ENCODE data around the gene KRTAP12-1. TPM values are rescaled to one million over a fixed set of nuclear protein-coding genes. Genes with fewer than 3 reads are reported as not detected.
"Not testable (repeated sequence)": the region's sequence is repeated elsewhere in the genome, so short reads cannot be mapped to it uniquely, and the experiment has no call there.

KRTAP12-1 gene
- total RNA-seq, 1 experiment from 2014 or later = not detected

DNA sequence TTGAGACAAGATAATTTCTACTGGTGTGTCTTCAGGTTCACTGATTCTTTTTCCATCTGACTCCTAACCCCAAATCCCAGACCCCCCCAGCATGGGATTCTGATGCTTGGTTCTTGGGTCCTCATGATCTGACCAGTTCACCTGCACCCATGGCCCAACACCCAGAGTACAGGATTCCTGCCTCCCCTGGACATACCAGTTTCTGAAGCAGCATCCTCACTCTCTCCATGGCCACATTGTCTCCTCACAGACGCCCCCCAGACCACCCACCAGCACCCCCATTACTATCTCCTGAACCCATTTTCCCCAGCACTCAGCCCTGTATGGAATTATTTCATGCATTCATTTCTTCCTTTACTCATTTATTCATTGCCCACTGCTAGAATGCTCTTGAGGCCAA lies 25.1 kb downstream of the KRTAP12-1 start:
- in situ Hi-C loops (cut with HindIII; ENCODE audit: low pct_unique_long_range_greater_than_20kb, low sequenced_read_pairs) = no loop called here
- DNase-seq (ENCODE audit: low read depth, low spot score) = no peak

DNA sequence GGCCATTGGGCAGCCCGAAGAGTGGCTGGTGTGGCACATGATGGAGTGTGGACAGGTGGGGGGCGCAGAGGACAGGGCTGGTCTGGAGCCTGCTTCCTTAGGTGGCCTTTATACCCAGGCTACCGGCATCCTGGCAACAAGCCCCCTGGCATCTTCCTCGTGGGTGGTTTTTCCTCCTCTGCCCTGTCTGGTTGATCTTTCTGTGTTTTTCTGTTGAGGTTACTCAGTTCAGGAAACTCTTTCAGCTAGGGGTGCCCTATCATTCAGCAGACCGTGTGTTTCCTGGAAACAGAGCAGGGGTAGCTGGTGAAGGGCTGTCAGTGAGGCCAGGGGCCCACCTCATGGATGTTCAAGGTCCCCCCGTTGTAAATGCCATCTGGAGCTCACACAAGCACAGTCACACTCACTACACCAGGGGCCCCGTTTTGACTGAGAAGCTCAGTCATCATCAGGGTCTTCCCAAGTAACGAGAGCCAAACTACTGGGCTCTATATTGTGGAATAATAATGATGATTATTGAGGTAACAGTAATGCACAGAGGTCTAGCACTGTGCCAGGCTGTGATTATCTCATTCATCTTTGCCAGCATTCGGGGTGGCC lies 27.3 kb downstream of the KRTAP12-1 start, which contains the start of gene KRTAP12-4:
KRTAP12-4 (minus strand) TSS at position 84 of the 600 bp plus-strand sequence; CDS start at position 39, 45 bp downstream.
- DNase-seq (ENCODE audit: low read depth, low spot score) = no peak
- in situ Hi-C loops (cut with HindIII; ENCODE audit: low pct_unique_long_range_greater_than_20kb, low sequenced_read_pairs) = no loop called here

DNA sequence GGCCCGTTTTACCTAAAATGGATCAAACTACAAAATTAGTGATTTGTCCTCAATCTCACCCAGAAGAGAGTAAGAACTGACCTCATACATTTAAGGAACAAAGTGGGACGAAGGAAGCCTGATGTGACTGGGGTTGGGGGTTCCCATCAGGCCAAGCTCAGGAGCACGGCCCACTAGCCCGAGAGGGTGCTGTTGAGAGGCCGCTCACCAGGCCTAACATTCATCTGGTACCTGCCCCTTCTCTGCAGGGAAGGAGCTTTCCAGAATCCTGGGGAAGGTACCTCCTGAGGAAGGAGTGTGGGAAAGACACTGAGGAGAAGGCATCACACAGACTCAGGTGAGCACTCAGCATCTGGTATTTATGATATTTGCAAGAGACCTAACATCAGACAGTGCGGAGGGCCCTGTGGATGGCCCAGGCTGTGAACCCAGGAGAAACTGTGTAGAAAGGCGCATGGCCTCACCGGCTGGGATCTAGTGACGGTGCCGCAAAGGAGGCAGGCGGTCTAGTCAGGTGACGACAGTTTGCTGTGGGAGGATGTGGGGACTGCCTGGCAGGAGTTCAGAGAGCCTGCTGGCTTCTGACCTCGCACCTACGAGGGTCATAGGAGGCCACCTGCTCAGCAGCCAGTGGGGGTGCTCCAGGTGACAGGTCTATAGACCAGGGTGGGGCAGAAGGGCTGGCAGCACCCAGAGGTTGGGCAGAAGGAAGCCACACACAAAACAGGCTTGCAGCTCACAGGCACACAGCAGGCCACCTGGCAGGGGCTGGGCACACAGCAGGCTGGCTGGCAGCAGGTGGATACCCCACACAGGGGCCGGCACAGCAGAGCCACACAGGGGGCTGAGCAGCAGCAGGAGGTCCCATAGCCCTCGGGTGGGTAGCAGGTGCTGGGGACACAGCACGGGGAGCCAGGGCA lies 28.0 kb downstream of the KRTAP12-1 start:
- in situ Hi-C loops (cut with HindIII; ENCODE audit: low pct_unique_long_range_greater_than_20kb, low sequenced_read_pairs) = no loop called here
- no peak for DNase-seq (ENCODE audit: low read depth, low spot score)

DNA sequence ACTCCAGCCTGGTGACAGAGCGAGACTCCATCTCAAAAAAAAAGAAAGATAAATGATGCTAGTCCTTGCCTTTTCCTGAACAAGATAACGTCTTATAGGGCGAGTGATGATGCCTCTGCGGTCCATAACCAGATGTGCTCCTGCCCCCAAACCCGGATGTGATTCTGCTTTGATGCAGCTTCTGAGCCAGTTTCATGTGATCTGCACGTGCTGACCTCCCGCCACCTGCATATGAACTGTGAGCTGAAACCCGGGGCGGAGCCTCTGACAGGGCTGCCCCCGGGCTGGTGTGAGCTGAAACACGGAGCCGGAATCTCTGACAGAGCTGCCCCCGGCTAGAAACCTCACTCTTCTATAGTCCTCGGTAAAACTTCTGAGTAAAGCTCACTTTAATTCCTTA lies 28.8 kb downstream of the KRTAP12-1 start:
- peak; percentile 34 for DNase-seq (ENCODE audit: low read depth, low spot score)
- in situ Hi-C loops (cut with HindIII; ENCODE audit: low pct_unique_long_range_greater_than_20kb, low sequenced_read_pairs) = no loop called here

DNA sequence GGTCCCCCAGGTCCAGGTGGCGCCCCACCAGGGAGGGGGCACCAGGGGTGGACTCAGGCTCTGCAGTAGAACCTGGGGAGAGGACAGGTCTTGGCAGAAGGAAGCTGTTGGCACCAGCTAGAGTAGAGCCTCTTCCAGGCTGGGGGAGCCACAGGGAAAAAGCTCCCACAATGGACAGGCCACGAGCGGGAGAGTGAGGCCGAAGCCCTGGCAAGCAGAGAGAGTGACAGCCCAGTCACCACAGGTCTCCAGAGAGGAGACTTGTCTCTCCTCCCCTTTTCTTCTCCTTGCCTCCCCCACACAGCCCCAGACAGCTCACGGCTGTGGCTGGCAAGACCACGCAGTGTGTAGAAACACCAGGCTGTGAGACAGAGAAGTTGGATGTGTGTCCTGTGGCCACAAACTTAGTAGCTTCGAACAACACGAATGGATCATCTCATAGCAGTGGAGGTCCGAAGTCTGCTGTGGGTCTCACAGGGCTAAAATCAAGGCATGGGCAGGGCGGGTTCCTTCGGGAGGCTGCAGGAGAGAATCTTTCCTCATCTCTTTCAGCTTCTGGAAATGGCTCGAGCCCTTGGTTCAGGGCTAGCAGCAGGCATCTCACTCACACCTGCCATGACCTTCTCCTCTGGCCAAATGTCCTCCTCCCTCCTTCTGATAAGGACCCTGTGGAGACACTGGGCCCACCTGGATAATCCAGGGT lies 30.8 kb downstream of the KRTAP12-1 start:
- DNase-seq (ENCODE audit: low read depth, low spot score) = no peak
- in situ Hi-C loops (cut with HindIII; ENCODE audit: low pct_unique_long_range_greater_than_20kb, low sequenced_read_pairs) = no loop called here

DNA sequence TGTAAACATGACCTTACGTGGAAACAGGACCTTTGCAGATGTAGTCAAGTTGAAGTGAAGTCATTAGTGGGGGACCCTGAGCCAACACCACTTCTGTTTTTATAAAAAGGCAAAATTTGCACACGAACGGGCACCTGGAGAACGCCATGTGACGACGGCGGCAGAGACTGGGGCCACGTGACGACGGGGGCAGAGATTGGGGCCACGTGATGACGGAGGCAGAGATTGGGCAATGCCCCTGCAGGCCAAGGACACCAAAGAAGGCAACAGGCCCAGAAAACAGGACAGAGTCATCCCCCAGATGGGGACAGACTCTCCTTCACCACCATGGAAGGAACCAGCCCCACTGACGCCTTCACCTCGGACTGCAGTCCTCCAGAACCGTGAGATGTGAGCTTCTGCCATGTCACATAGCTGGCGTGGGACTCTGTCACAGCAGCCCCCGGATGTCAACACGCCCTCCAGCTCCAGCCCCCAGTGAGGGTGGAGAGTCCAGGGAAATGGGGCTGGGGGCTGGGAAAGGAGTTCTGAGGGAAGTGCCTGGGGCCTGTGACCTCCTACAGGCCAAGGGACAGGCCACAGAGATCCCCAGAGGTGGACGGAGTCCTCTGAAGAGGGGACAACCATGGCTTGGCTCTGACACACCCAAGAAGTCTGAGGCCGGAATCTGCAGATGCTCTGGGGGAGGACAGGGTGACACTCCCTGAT lies 31.5 kb downstream of the KRTAP12-1 start:
- in situ Hi-C loops (cut with HindIII; ENCODE audit: low pct_unique_long_range_greater_than_20kb, low sequenced_read_pairs) = no loop called here
- no peak for DNase-seq (ENCODE audit: low read depth, low spot score)

DNA sequence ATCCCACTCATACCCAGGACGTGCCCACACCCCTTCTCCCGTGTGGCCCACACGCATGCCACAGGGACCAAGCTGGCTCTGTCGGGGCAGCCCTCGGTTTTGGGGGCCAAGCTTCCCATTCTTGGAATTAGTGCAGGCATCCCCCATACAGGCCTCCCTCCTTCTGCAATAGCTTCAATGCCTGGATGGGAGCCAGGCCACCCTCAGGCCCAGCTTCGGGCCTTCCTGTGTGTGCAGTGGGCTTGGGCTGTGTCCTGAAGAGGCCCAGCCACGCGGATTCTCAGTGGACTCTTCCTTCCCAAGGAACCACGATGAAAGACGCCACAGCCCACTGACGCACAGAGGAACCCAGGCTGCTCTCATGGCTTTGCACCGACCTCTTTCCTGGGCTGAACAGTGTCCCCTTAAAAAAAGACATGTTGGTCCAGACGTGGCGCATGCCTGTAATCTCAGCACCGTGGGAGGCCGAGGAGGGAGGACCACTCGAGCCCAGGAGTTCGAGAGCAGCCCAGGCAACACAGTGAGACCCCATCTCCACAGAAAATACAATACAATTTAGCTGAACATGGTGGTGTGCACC lies 32.4 kb downstream of the KRTAP12-1 start:
- no peak for DNase-seq (ENCODE audit: low read depth, low spot score)

DNA sequence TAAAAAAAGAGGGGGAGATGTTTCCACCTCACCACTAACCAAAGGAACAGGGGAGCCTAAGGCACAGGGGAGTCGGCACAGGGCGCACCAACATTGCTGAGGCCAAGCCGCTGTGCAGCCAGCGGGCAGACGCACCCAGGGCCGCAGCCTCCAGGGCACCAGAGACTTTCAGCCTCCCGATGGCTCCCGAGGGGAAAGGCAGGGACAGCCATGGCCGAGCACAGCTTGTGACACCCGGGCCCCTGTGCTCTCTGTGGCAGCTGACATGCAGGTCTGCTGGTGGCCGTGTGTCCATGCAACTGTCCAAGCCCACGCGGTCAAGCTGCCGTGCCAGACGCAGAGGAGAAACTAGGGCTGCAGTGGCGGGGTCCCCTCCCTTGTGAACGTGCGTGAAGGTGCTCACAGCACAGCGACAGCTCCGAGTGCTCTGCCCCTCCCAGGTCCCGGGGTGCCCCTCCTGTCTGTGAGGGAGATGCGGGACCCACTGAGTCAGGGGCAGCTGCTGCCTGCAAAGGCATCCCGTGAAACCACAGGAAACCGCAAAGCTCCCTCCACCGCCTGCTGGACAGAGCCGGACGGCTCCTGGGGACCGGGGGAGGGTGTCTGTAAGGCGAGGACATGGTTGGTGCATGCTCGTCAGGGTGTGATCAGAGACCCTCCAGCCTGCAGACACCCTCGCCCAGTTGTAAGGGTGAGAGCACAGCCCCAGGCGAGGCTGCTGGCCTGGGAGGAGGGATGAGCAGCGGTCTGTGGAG lies 33.2 kb downstream of the KRTAP12-1 start:
- no peak for DNase-seq (ENCODE audit: low read depth, low spot score)
- in situ Hi-C loops (cut with HindIII; ENCODE audit: low pct_unique_long_range_greater_than_20kb, low sequenced_read_pairs) = no loop called here

More for the DNA sequence above, 32.4 kb downstream of the KRTAP12-1 start:
- in situ Hi-C loops (cut with HindIII; ENCODE audit: low pct_unique_long_range_greater_than_20kb, low sequenced_read_pairs) = no loop called here

DNA sequence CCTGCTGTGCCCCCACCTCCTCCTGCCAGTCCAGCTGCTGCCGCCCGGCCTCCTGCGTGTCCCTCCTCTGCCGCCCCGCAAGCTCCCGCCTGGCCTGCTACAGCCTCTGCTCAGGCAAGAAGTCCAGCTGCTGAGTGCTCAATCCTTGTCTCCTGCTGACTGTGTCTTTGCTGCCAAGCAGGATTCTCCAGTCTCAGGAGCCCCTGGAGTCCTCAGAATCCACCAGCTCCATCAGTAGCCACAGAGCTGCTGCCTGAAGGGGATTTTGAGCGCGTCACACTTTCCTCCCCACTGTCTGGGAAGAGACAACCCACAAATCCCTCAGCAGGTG lies 34.8 kb downstream of the KRTAP12-1 start:
- DNase-seq (ENCODE audit: low read depth, low spot score) = no peak
- in situ Hi-C loops (cut with HindIII; ENCODE audit: low pct_unique_long_range_greater_than_20kb, low sequenced_read_pairs) = no loop called here

DNA sequence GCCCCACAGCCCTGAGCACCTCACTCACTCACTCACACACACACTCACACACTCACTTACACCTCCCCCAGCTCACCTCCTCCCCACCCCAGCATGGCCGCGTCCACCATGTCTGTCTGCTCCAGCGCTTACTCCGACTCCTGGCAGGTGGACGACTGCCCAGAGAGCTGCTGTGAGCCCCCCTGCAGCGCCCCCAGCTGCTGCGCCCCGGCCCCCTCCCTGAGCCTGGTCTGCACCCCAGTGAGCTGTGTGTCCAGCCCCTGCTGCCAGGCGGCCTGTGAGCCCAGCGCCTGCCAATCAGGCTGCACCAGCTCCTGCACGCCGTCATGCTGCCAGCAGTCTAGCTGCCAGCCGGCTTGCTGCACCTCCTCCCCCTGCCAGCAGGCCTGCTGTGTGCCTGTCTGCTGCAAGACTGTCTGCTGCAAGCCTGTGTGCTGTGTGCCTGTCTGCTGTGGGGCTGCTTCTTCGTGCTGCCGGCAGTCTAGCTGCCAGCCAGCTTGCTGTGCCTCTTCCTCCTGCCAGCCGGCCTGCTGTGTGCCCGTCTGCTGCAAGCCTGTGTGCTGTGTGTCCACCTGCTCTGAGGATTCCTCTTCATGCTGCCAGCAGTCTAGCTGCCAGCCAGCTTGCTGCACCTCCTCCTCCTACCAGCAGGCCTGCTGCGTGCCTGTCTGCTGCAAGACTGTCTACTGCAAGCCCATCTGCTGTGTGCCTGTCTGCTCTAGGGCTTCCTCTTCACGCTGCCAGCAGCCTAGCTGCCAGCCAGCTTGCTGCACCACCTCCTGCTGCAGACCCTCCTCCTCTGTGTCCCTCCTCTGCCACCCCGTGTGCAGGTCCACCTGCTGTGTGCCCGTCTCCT lies 35.4 kb downstream of the KRTAP12-1 start, which contains the start of gene KRTAP10-11:
KRTAP10-11 (plus strand) TSS at position 49 of the 856 bp plus-strand sequence; CDS start at position 94, 45 bp downstream.
- DNase-seq (ENCODE audit: low read depth, low spot score); in situ Hi-C loops (cut with HindIII; ENCODE audit: low pct_unique_long_range_greater_than_20kb, low sequenced_read_pairs): not testable (repeated sequence)

DNA sequence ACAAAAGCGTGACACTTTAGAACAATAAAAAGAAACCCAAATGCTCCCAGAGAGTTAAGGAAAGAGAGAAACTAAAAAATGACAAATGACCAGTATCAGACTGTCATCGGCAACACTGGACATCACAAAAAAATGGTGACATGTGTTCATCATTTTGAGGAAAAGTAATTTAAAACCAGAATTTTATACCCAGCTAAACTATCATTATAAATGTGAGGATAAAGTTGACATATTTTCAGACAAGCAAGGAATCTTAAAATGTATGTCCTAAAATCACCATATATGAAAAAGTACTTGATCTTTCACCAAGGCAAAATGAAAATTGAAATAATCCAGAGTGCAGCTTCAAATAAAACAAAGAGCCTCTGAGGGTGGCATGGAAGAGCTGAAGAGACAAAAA lies 37.1 kb downstream of the KRTAP12-1 start:
- in situ Hi-C loops (cut with HindIII; ENCODE audit: low pct_unique_long_range_greater_than_20kb, low sequenced_read_pairs) = no loop called here
- no peak for DNase-seq (ENCODE audit: low read depth, low spot score)

DNA sequence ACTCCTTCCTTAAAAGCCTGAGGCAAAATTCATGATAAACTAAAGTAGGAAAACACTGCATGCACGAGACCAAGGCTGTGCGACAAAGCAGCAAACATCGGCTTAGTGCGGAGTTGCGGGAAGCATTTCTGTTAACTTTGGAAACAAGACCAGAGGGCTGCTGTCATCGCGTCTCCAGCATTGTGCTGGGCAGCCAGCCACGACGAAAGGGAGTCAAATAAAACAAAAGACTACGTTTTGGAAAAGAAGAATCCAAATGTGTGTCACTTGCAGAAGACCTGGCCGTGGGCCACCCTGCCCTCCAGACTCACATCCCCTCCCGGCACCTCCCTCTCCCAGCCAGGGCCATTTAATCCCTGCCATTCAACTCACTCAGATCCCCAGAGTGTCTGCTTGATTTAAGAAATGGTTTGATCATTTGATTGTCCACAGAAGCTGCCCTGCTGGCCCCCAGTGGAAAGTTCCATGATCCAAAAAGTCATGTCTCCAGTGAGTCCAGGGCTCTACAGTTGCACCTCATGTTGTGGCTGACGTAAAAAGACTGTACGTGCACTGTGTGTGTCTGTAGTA lies 38.1 kb downstream of the KRTAP12-1 start:
- DNase-seq (ENCODE audit: low read depth, low spot score) = no peak
- in situ Hi-C loops (cut with HindIII; ENCODE audit: low pct_unique_long_range_greater_than_20kb, low sequenced_read_pairs) = no loop called here

DNA sequence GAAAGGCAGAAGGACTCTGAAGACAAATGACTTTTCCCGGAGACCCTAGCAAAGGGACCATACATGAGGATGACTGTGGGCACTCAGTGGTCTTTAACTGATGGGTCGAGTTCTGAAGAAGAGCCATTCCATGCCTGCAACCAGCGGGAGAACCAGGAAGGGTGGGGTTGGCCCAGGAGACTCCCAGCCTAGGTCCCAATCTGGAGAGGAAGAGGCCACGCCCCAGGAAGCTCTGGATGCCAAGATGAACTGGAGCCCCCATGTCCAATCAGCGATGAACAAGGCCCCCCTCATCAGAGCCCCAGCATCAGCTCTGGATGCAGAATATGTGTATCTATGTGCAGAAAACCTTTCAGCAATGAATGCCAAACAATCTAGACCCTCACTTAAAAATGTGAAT lies 41.2 kb downstream of the KRTAP12-1 start:
- in situ Hi-C loops (cut with HindIII; ENCODE audit: low pct_unique_long_range_greater_than_20kb, low sequenced_read_pairs) = no loop called here
- no peak for DNase-seq (ENCODE audit: low read depth, low spot score)

DNA sequence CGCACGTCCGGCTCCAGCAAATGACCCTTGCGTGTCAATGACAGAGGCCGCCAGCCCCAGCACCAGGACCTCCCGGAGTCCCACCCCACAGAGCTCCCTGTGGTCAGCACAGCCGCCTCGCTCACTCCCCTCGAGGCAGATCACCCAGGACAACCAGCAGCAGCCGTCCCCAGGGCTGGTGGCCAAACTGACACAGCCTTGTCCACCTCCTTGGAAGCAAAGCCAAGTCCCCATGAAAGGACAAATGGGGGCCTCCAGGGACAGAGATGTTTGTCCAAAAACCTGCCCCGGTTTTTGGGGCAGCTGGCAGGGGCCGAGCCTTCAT lies 42.7 kb downstream of the KRTAP12-1 start:
- no peak for DNase-seq (ENCODE audit: low read depth, low spot score)
- in situ Hi-C loops (cut with HindIII; ENCODE audit: low pct_unique_long_range_greater_than_20kb, low sequenced_read_pairs) = no loop called here

DNA sequence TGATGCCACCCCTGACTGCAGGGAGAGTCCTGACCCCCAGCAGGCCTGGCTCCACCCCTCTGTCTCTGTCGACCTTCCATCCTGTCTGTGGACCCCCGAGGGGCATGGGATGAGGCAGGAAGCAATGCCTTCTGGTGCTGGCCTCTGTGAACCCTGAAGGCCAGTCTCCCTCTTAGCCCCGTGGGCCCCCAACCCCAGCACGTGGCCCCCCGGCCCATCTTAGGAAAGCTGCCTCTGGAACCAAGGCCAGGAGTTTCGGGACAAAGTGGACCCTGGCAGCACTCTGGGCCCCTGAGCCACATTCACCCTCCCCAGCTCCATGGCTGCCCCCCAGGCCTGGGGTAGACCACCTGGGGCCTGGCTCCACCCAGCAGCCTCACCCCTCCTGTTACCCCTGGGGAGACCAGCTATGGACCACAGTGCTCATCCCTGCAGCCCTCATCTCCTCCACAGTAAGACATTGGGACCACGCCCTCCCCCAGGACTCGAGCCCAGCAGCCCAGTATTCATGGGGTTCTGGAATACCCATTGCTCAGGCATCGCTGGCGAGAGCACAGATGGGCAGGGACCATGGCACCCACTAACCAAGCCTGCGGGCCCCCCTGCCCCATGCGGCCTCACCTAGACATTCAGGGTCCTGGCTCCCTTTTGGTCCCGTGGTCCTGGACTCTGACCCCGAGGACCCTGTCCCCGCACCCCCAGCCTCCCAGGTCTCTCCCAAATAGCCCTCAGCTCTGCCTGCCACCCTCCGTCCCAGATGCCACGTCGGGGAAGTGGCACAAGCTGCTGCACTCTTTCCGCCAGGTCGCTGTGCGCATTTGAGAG lies 43.2 kb downstream of the KRTAP12-1 start:
- in situ Hi-C loops (cut with HindIII; ENCODE audit: low pct_unique_long_range_greater_than_20kb, low sequenced_read_pairs); DNase-seq (ENCODE audit: low read depth, low spot score): not testable (repeated sequence)

Measured in SK-MEL-5 (cell line).